Right lobe of liver (tissue), 4 donors: ENCODE results near the gene PHF20.

Experiments used
- CTCF ChIP-seq, 4 donors: fragments of 200-600 bp in 3 of 4; fragments of 450-650 bp in 1 of 4; IDR thresholded peaks; one replicate each; pipeline versions ENCODE4 v1.5.1 to v1.8.0; 2016 to 2022; ENCODE audit warnings: antibody characterized with exemption in 4 of 4, mild to moderate bottlenecking in 2 of 4
- POLR2A ChIP-seq: fragments of 450-650 bp; IDR thresholded peaks from one replicate; pipeline ENCODE4 v1.6.1; 2017; ENCODE audit warnings: antibody characterized with exemption, mild to moderate bottlenecking
- donor health status: DM: no; HTN: no; CAD: no.
- donor health status: DM: no; HTN: no; CAD: no.
- donor health status: DM: no; HTN: yes; CAD: no.

GRCh38 chr20:35994994-35995453, 223.2 kb downstream of the PHF20 start:
- TF ChIP-seq CTCF (IDR thresholded peaks at IDR 0.05): peak; percentile 87 to 93 (median 91)
- no peak for TF ChIP-seq POLR2A
